HL-60 (cell line): ENCODE results near the gene RABGEF1.
"Not testable (repeated sequence)": the region's sequence is repeated elsewhere in the genome, so short reads cannot be mapped to it uniquely, and the experiment has no call there.

Experiments used
- DNase-seq, 2 experiments: peaks; one replicate each; pipeline ENCODE4 v3.0.0-alpha.2; 2010 to 2020; ENCODE audit warnings: low read depth in 1 of 2, low spot score in 1 of 2
- H3K27ac ChIP-seq: fragments of 250-450 bp; sonication (Bioruptor Pico); replicated peaks from 2 replicates; pipeline ENCODE4 v1.5.1; 2020; ENCODE audit warnings: mild to moderate bottlenecking, moderate library complexity
- H3K27me3 ChIP-seq: fragments of 250-450 bp; sonication (Bioruptor Pico); 2 replicates; pipeline ENCODE4 v1.5.1; 2021; ENCODE audit warnings: mild to moderate bottlenecking, moderate library complexity; ENCODE audit not compliant: insufficient read depth, poor library complexity, severe bottlenecking
- H3K4me3 ChIP-seq: replicated peaks from 2 replicates; pipeline ENCODE4 v1.5.1; 2011; ENCODE audit warnings: mild to moderate bottlenecking, control low read depth, low read length; ENCODE audit not compliant: insufficient read depth
- GABPA ChIP-seq: IDR thresholded peaks from 2 replicates; pipeline ENCODE4 v1.6.1; 2012; ENCODE audit warnings: low read depth
- POLR2AphosphoS5 ChIP-seq: IDR thresholded peaks from 2 replicates; pipeline ENCODE4 v1.6.1; 2012; ENCODE audit warnings: low read depth
- SPI1 ChIP-seq: IDR thresholded peaks from 2 replicates; pipeline ENCODE4 v1.6.1; 2012; ENCODE audit warnings: low read depth, mild to moderate bottlenecking, borderline replicate concordance
- TF ChIP-seq, protein P1 (sequence below): IDR thresholded peaks from 2 replicates; pipeline ENCODE4 v1.6.1; 2012; ENCODE audit warnings: low read depth; ENCODE audit not compliant: insufficient replicate concordance
- TF ChIP-seq, protein P2 (sequence below): IDR thresholded peaks from one replicate; pipeline ENCODE4 v1.5.1; 2011; ENCODE audit warnings: low read length, control low read depth, inconsistent platforms; ENCODE audit not compliant: insufficient read depth

RABGEF1 gene

GRCh38 chr7:66758950-66759628 is 18.6 kb downstream of the RABGEF1 start:
- Histone ChIP-seq H3K27me3 (no peaks in the 10 kb centered on the region), H3K4me3 (no peak overlapping the region), H3K27ac (peak overlapping the region; percentile 76)
- TF ChIP-seq SPI1 (peak; percentile 49; the same call in 1 of the 2 replicates), POLR2AphosphoS5 (peak; percentile 34; the same call in 1 of the 2 replicates), GABPA (peak; percentile 75)
- TF ChIP-seq, protein P1, sequence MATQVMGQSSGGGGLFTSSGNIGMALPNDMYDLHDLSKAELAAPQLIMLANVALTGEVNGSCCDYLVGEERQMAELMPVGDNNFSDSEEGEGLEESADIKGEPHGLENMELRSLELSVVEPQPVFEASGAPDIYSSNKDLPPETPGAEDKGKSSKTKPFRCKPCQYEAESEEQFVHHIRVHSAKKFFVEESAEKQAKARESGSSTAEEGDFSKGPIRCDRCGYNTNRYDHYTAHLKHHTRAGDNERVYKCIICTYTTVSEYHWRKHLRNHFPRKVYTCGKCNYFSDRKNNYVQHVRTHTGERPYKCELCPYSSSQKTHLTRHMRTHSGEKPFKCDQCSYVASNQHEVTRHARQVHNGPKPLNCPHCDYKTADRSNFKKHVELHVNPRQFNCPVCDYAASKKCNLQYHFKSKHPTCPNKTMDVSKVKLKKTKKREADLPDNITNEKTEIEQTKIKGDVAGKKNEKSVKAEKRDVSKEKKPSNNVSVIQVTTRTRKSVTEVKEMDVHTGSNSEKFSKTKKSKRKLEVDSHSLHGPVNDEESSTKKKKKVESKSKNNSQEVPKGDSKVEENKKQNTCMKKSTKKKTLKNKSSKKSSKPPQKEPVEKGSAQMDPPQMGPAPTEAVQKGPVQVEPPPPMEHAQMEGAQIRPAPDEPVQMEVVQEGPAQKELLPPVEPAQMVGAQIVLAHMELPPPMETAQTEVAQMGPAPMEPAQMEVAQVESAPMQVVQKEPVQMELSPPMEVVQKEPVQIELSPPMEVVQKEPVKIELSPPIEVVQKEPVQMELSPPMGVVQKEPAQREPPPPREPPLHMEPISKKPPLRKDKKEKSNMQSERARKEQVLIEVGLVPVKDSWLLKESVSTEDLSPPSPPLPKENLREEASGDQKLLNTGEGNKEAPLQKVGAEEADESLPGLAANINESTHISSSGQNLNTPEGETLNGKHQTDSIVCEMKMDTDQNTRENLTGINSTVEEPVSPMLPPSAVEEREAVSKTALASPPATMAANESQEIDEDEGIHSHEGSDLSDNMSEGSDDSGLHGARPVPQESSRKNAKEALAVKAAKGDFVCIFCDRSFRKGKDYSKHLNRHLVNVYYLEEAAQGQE: no peak
- TF ChIP-seq, protein P2, sequence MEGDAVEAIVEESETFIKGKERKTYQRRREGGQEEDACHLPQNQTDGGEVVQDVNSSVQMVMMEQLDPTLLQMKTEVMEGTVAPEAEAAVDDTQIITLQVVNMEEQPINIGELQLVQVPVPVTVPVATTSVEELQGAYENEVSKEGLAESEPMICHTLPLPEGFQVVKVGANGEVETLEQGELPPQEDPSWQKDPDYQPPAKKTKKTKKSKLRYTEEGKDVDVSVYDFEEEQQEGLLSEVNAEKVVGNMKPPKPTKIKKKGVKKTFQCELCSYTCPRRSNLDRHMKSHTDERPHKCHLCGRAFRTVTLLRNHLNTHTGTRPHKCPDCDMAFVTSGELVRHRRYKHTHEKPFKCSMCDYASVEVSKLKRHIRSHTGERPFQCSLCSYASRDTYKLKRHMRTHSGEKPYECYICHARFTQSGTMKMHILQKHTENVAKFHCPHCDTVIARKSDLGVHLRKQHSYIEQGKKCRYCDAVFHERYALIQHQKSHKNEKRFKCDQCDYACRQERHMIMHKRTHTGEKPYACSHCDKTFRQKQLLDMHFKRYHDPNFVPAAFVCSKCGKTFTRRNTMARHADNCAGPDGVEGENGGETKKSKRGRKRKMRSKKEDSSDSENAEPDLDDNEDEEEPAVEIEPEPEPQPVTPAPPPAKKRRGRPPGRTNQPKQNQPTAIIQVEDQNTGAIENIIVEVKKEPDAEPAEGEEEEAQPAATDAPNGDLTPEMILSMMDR: no peak
- peak; percentile 89 to 90 for DNase-seq

DNA sequence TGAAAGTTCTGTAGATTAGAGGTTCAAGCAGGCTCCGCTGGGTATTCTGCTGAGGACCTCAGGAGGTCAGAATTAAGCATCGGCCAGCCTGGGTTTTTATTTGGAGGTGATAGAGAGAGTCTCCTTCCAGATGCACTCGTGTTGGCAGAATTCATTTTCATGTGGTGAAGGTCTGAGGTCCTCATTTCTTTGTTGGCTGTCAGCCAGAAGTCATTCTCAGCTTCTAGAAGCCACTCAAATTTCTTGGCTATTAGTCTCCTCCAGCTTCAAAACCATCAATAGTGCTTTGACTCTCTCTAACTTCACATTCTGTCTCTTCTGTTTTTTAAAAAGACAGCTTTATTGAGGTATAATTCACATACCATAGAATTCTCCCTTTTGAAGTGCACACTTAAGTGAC is 22.6 kb downstream of the RABGEF1 start:
- not testable (repeated sequence) for H3K27ac ChIP-seq, DNase-seq, H3K27me3 ChIP-seq, H3K4me3 ChIP-seq

- not testable (repeated sequence) for H3K27ac ChIP-seq, H3K27me3 ChIP-seq, DNase-seq, H3K4me3 ChIP-seq
Measured at GRCh38 chr7:66763633-66764355, 23.3 kb downstream of the RABGEF1 start.

GRCh38 chr7:66764905-66765304 is 24.4 kb downstream of the RABGEF1 start:
- not testable (repeated sequence) for H3K27ac ChIP-seq, H3K27me3 ChIP-seq, H3K4me3 ChIP-seq, DNase-seq

DNA sequence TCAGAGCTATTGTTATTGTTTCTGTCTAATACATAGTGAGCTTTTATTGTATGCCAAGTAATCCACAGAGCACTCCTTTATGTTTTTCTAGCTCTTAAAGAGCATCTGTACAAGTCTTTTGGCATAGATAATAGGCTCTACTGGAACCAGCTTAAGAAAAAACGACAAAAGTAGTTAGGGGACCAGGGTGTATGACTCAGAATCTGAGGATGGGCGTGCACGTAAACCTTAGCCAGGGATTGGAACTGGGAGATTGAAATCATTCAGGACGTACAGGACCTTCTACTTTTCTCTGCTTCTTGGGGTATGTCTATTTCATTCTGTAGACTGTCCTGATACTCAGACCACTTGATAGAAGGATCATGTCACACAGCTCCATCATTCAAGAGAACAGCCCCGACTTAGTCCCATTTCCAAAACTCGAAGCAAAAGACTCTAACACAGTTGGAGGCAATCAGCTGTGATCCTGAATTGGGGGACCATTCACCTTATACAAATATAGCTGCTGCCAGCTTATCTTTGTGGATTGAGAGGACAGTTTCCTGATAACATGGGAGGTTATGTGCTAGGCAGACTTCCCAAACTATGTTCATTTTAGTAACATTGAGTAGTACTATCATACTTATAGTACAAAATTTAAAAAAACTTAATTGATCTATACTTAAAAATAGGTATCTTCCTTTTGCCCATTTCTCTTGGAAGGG is 24.9 kb downstream of the RABGEF1 start:
- not testable (repeated sequence) for DNase-seq, H3K27ac ChIP-seq, H3K4me3 ChIP-seq, H3K27me3 ChIP-seq

GRCh38 chr7:66766041-66766440 is 25.5 kb downstream of the RABGEF1 start:
- Histone ChIP-seq H3K4me3 (no peak overlapping the region), H3K27me3 (no peaks in the 10 kb centered on the region), H3K27ac (no peak overlapping the region)
- TF ChIP-seq SPI1 (no peak), GABPA (no peak), POLR2AphosphoS5 (no peak)
- TF ChIP-seq, protein P2: no peak
- TF ChIP-seq, protein P1: no peak
- DNase-seq: no peak

DNA sequence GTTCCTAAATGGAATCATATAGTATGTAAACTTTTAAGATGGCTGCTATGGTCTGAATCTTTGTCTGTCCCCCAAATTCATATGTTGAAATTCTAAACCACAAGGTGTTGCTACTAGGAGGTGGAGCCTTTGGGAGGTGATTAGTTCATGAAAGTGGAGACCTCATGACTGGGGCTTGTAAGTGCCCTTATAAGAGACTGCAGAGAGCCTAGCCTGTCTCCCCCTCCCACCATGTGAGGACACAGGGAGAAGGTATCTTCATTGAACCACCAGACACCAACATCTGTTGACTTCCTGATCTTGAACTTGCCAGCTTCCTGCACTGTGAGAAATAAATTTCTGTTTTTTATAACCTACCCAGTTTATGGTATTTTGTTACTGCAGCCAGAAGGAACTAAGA is 27.0 kb downstream of the RABGEF1 start:
- not testable (repeated sequence) for H3K4me3 ChIP-seq, H3K27ac ChIP-seq, H3K27me3 ChIP-seq
- peak in 1 of 2 experiments; percentile 39 for DNase-seq
